Panc1 (cell line): Measurements from ENCODE around the gene AGXT2.

Source experiments
- POLR2AphosphoS5 ChIP-seq: IDR thresholded peaks from 2 replicates; pipeline ENCODE4 v1.6.1; 2012; ENCODE audit warnings: mild to moderate bottlenecking, low read depth, low read length, moderate library complexity
- TCF7L2 ChIP-seq: IDR thresholded peaks from 2 replicates; pipeline ENCODE4 v1.6.1; 2011; ENCODE audit warnings: mild to moderate bottlenecking, low read depth, low read length, inconsistent platforms
- TF ChIP-seq, protein P1 (sequence below): fragments of 450-650 bp; IDR thresholded peaks from 2 replicates; pipeline ENCODE4 v1.5.1; 2017; ENCODE audit warnings: mild to moderate bottlenecking

DNA sequence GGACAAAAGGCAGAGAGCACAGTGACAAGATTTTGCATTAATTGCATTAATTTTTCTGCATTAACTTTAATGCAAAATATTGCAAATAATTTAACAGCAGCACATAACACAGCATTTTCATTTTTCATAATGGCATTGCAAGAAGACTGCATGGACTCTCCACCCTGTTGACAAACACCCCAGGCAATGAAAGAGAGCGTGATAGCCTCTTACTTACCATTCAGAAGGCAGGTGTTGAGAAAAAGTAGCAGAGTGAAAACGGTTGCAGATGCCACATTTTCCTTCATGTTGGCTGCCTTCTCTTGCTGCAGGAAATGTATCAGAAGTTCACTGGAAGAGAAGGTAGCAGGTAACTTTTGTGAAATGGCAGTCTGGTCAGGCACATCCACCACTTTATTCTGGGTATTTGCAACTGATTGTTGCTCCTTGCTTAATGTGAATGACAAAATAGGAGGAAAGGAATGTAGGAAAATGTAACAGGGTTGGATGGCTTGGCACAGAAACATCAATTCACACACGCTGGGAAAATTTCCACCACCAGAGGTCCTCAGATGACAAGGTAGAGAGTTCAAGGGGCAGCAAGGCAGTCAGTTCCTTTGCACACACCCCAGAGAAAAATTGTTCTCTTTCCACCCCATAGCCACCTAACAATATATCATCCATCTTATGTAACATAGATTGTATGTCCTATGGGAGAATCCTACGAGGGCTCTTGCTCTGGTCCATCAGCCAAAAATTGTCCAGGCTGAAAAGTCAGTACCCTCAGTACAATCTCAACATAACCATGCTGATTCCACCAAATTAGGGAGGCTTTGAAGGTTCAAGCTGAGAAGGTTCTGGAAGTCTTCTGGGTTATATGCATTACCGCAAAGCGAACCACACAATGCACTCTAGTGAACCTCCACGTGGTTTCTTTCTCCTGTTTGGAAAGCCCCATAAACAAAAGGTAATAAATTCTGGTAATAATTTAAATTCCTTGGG is 41.9 kb upstream of the AGXT2 start:
- TF ChIP-seq, protein P1, sequence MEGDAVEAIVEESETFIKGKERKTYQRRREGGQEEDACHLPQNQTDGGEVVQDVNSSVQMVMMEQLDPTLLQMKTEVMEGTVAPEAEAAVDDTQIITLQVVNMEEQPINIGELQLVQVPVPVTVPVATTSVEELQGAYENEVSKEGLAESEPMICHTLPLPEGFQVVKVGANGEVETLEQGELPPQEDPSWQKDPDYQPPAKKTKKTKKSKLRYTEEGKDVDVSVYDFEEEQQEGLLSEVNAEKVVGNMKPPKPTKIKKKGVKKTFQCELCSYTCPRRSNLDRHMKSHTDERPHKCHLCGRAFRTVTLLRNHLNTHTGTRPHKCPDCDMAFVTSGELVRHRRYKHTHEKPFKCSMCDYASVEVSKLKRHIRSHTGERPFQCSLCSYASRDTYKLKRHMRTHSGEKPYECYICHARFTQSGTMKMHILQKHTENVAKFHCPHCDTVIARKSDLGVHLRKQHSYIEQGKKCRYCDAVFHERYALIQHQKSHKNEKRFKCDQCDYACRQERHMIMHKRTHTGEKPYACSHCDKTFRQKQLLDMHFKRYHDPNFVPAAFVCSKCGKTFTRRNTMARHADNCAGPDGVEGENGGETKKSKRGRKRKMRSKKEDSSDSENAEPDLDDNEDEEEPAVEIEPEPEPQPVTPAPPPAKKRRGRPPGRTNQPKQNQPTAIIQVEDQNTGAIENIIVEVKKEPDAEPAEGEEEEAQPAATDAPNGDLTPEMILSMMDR, result peak; percentile 83
- no peak for TF ChIP-seq TCF7L2
- TF ChIP-seq POLR2AphosphoS5, result no peak
